OCI-LY7 (cell line): ENCODE results near the gene PABPC1L. TPM values are rescaled to one million over a fixed set of nuclear protein-coding genes. Genes with fewer than 3 reads are reported as not detected.

Experiments
- BruUV-seq: library from RNA; stranded (reverse); fragments of 400-500 nt; replicated peaks from 2 replicates; lab custom pipeline; 2021; lab: Mats Ljungman, UMichigan
- CTCF ChIA-PET: fragments of 300-600 bp; sonication (Branson Sonifier 250); formaldehyde crosslinking; loops from one replicate; lab custom pipeline; 2022; ENCODE audit warnings: antibody characterized with exemption; ENCODE audit not compliant: unreplicated experiment; lab: Charles Lee
- POLR2A ChIA-PET: fragments of 300-600 bp; sonication (Branson Sonifier 250); formaldehyde crosslinking; loops from one replicate; lab custom pipeline; 2022; ENCODE audit warnings: antibody characterized with exemption; lab: Charles Lee
- DNase-seq: peaks from one replicate; pipeline ENCODE4 v3.0.0-alpha.2; 2015; ENCODE audit warnings: low spot score
- H2AFZ ChIP-seq: fragments of 200-600 bp; sonication (generic), shearing (Covaris generic); 2 replicates; pipeline ENCODE4 v1.6.1; 2014; ENCODE audit warnings: mild to moderate bottlenecking, antibody characterized with exemption, low read length, moderate library complexity
- H3K27ac ChIP-seq: fragments of 200-600 bp; sonication (generic); 2 replicates; pipeline ENCODE4 v1.5.1; 2014; ENCODE audit warnings: mixed run types, low read depth, mild to moderate bottlenecking, moderate library complexity, low read length, inconsistent platforms; ENCODE audit not compliant: poor library complexity, severe bottlenecking
- H3K36me3 ChIP-seq: fragments of 200-600 bp; sonication (generic); 2 replicates; pipeline ENCODE4 v1.6.1; 2014; ENCODE audit warnings: mild to moderate bottlenecking, antibody characterized with exemption, low read length, moderate library complexity, mixed read lengths; ENCODE audit not compliant: insufficient read depth
- H3K4me1 ChIP-seq: fragments of 200-600 bp; sonication (generic); 2 replicates; pipeline ENCODE4 v1.5.1; 2014; ENCODE audit warnings: mild to moderate bottlenecking, low read length; ENCODE audit not compliant: insufficient read depth, poor library complexity, severe bottlenecking
- H3K4me2 ChIP-seq: fragments of 200-600 bp; sonication (generic); 2 replicates; pipeline ENCODE4 v1.6.1; 2014; ENCODE audit warnings: mild to moderate bottlenecking, low read length
- H3K4me3 ChIP-seq: fragments of 200-600 bp; sonication (generic); 2 replicates; pipeline ENCODE4 v1.5.1; 2014; ENCODE audit warnings: mild to moderate bottlenecking, low read depth, low read length; ENCODE audit not compliant: poor library complexity, severe bottlenecking
- H3K79me2 ChIP-seq: fragments of 200-600 bp; sonication (generic); 2 replicates; pipeline ENCODE4 v1.6.1; 2016; ENCODE audit warnings: low read depth, mild to moderate bottlenecking, low read length, moderate library complexity, mixed read lengths; ENCODE audit not compliant: insufficient read depth
- H3K9me2 ChIP-seq: fragments of 200-600 bp; sonication (generic); 2 replicates; pipeline ENCODE4 v1.6.1; 2016; ENCODE audit warnings: mild to moderate bottlenecking, low read length, mixed read lengths; ENCODE audit not compliant: insufficient read depth
- H3K9me3 ChIP-seq: fragments of 200-600 bp; sonication (generic); 2 replicates; pipeline ENCODE4 v1.6.1; 2014; ENCODE audit warnings: mild to moderate bottlenecking, mixed run types, low read length, mixed read lengths
- H4K20me1 ChIP-seq: fragments of 200-600 bp; sonication (generic); 2 replicates; pipeline ENCODE4 v1.6.1; 2014; ENCODE audit warnings: mild to moderate bottlenecking, antibody characterized with exemption, low read length, moderate library complexity, mixed read lengths; ENCODE audit not compliant: insufficient read depth
- CTCF ChIP-seq: fragments of 200-600 bp; sonication (generic); conservative IDR thresholded peaks from 2 replicates; pipeline ENCODE4 v1.5.1; 2014; ENCODE audit warnings: mild to moderate bottlenecking, antibody characterized with exemption, low read length, moderate library complexity, mixed read lengths
- EZH2phosphoT487 ChIP-seq: fragments of 200-600 bp; sonication (generic); IDR thresholded peaks from 2 replicates; pipeline ENCODE4 v1.6.1; 2018; ENCODE audit warnings: low read depth, borderline replicate concordance, mild to moderate bottlenecking, mixed run types, antibody characterized with exemption, low read length, moderate library complexity, mixed read lengths
- intact Hi-C: fragments of 100-400 bp; cut with micrococcal nuclease; formaldehyde crosslinking; loops from one replicate; pipeline ENCODE4 v1.10.0; 2022; ENCODE audit not compliant: unreplicated experiment
- total RNA-seq, 2 experiments: library from RNA; depleted of rRNA in 1 of 2; stranded (reverse); fragments of >200 nt in 1 of 2; shearing (Covaris generic) in 1 of 2; gene quantifications; 2 replicates each; pipeline ENCODE4 v1.2.3, GENCODE V29; 2014 to 2022

Gene PABPC1L
- total RNA-seq, 2 experiments from 2014 or later, result 58.7 to 171 TPM

GRCh38 chr20:44952731-44953130 is 42.9 kb downstream of the PABPC1L start:
- H3K79me2 ChIP-seq, result peaks cover 15% of the 10 kb centered on the region; the same call in 1 of the 2 replicates
- CTCF ChIA-PET, result interaction anchor here (1.2 kb wide), 1 partner anchor 11 kb away, joined by 3 read pairs; no protein-coding TSS in a partner anchor

GRCh38 chr20:44954211-44954610 is 44.4 kb downstream of the PABPC1L start:
- peaks cover 5% of the 10 kb centered on the region; the same call in 1 of the 2 replicates for H4K20me1 ChIP-seq
- no peaks in the 10 kb centered on the region for H3K9me3 ChIP-seq
- POLR2A ChIA-PET, result interaction anchor here (1.1 kb wide), 1 partner anchor 66 kb away, joined by 4 read pairs; no protein-coding TSS in a partner anchor
- H3K27ac ChIP-seq, result no peak overlapping the region
- no TSS peak for BruUV-seq
- no peak overlapping the region for H3K4me3 ChIP-seq
- peaks cover 30% of the 10 kb centered on the region for H3K79me2 ChIP-seq
- peaks cover 32% of the 10 kb centered on the region for H3K4me1 ChIP-seq
- intact Hi-C loops, result no loop called here
- no peak overlapping the region for H3K4me2 ChIP-seq
- H2AFZ ChIP-seq, result no peak overlapping the region
- H3K36me3 ChIP-seq, result peaks cover 94% of the 10 kb centered on the region
- DNase-seq, result no peak
- CTCF ChIA-PET, result no interaction called here
- no peak for TF ChIP-seq CTCF
- no peak for TF ChIP-seq EZH2phosphoT487
- H3K9me2 ChIP-seq, result no peaks in the 10 kb centered on the region

More at GRCh38 chr20:44952731-44953130, 42.9 kb downstream of the PABPC1L start:
- H3K4me2 ChIP-seq, result no peak overlapping the region
- H2AFZ ChIP-seq, result no peak overlapping the region
- POLR2A ChIA-PET, result no interaction called here
- no peak overlapping the region for H3K4me3 ChIP-seq
- no peak overlapping the region for H3K27ac ChIP-seq
- no peak for DNase-seq
- no TSS peak for BruUV-seq
- H3K9me3 ChIP-seq, result no peaks in the 10 kb centered on the region
- TF ChIP-seq CTCF, result no peak
- TF ChIP-seq EZH2phosphoT487, result no peak
- peaks cover 98% of the 10 kb centered on the region for H3K36me3 ChIP-seq
- intact Hi-C loops, result no loop called here
- peaks cover 22% of the 10 kb centered on the region for H3K4me1 ChIP-seq
- no peaks in the 10 kb centered on the region for H4K20me1 ChIP-seq
- H3K9me2 ChIP-seq, result no peaks in the 10 kb centered on the region

GRCh38 chr20:44955270-44955669 is 45.4 kb downstream of the PABPC1L start:
- POLR2A ChIA-PET, result interaction anchor here (1.1 kb wide), 1 partner anchor 67 kb away, joined by 4 read pairs; no protein-coding TSS in a partner anchor
- H3K9me3 ChIP-seq, result no peaks in the 10 kb centered on the region
- TF ChIP-seq EZH2phosphoT487, result no peak
- H3K4me1 ChIP-seq, result peaks cover 34% of the 10 kb centered on the region
- no TSS peak for BruUV-seq
- CTCF ChIA-PET, result no interaction called here
- H3K36me3 ChIP-seq, result peaks cover 84% of the 10 kb centered on the region
- peak overlapping the region; percentile 61 for H3K27ac ChIP-seq
- peaks cover 37% of the 10 kb centered on the region for H3K79me2 ChIP-seq
- no peak overlapping the region for H2AFZ ChIP-seq
- DNase-seq, result no peak
- H3K4me3 ChIP-seq, result peak overlapping the region; percentile 10
- H3K4me2 ChIP-seq, result peak overlapping the region; percentile 53
- intact Hi-C loops, result no loop called here
- H4K20me1 ChIP-seq, result peaks cover 5% of the 10 kb centered on the region; the same call in 1 of the 2 replicates
- H3K9me2 ChIP-seq, result no peaks in the 10 kb centered on the region
